ENCODE data around the gene HERC2.
"Not testable (repeated sequence)": the region's sequence is repeated elsewhere in the genome, so short reads cannot be mapped to it uniquely, and the experiment has no call there.

The HERC2 gene, protein sequence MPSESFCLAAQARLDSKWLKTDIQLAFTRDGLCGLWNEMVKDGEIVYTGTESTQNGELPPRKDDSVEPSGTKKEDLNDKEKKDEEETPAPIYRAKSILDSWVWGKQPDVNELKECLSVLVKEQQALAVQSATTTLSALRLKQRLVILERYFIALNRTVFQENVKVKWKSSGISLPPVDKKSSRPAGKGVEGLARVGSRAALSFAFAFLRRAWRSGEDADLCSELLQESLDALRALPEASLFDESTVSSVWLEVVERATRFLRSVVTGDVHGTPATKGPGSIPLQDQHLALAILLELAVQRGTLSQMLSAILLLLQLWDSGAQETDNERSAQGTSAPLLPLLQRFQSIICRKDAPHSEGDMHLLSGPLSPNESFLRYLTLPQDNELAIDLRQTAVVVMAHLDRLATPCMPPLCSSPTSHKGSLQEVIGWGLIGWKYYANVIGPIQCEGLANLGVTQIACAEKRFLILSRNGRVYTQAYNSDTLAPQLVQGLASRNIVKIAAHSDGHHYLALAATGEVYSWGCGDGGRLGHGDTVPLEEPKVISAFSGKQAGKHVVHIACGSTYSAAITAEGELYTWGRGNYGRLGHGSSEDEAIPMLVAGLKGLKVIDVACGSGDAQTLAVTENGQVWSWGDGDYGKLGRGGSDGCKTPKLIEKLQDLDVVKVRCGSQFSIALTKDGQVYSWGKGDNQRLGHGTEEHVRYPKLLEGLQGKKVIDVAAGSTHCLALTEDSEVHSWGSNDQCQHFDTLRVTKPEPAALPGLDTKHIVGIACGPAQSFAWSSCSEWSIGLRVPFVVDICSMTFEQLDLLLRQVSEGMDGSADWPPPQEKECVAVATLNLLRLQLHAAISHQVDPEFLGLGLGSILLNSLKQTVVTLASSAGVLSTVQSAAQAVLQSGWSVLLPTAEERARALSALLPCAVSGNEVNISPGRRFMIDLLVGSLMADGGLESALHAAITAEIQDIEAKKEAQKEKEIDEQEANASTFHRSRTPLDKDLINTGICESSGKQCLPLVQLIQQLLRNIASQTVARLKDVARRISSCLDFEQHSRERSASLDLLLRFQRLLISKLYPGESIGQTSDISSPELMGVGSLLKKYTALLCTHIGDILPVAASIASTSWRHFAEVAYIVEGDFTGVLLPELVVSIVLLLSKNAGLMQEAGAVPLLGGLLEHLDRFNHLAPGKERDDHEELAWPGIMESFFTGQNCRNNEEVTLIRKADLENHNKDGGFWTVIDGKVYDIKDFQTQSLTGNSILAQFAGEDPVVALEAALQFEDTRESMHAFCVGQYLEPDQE (N-terminal part only)

GRCh38 chr15:28322129-28322588, at the start of gene HERC2:
HERC2 (minus strand) TSS chr15:28322179; CDS start chr15:28321433, 746 bp downstream.
- not testable (repeated sequence) for DNase-seq (ENCODE audit: low read depth)

DNA sequence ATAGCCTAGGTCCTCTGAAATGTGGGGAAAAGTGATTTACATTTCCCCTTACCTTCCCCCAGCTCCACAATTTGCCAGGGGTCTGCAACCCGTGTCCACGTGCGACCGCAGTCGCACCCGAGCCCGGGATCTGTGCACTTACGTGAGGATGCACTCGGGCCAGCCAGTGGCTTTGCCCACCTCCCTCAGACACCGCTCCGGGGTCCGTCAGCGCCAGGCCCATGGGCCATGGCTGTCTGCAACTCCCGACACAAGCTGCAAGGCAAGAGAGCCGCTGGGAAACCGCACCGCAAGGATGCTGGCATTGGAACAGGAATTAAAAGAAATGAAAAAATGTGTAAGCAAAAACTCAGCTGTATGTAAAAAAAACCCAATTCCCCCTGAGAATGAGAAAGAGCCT, 43.5 kb upstream of the HERC2 start:
- DNase-seq (ENCODE audit: low read depth), result not testable (repeated sequence)

DNA sequence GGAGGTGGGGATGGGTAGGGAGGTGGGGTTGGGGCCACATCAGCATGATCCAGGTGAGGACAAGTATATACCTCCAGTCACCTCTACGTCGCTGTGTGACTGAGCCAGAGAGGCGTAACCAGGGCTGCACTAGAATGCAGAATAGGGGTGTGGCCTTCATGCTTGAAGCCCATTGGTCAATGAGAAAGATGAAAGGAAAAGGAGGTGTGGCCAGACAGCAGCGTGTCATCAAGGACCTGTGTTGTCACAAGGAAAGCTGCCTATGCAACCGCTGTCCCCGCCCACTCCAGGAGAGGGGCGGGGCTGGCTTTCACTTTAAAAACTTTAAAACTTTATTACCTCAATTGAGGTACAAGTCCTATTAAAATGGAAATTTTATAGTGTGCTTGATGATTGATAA, 36.0 kb upstream of the HERC2 start, which contains the start of gene GOLGA6L24:
Gene GOLGA6L24, minus strand, starts transcription at position 101 of the 400 bp plus-strand sequence. Its CDS starts 61 bp downstream, at position 40.
- not testable (repeated sequence) for DNase-seq (ENCODE audit: low read depth)

- not testable (repeated sequence) for DNase-seq (ENCODE audit: low read depth)
These were observed 461 bp downstream of the HERC2 start for GRCh38 chr15:28321358-28322078.

DNA sequence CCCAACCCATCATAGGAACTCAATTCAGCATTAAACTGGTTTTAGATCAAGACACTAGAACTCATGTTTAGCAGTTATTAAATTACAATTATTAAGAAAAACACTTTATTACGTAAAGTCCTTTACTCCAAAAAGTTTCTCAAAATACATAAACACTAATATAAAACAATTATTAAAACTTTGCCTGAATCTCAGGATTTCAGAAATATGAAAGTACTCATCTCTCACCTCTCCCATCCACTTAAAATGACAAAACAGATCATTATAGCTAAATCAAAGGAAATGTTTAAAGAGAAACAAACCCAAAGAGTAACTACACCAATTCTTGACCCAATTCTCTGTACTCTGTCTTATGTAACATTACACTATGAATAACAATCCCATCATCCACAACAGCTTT, 2.3 kb downstream of the HERC2 start:
- DNase-seq (ENCODE audit: low read depth), result not testable (repeated sequence)

GRCh38 chr15:28318828-28319227, 3.2 kb downstream of the HERC2 start:
- DNase-seq (ENCODE audit: low read depth), result not testable (repeated sequence)

DNA sequence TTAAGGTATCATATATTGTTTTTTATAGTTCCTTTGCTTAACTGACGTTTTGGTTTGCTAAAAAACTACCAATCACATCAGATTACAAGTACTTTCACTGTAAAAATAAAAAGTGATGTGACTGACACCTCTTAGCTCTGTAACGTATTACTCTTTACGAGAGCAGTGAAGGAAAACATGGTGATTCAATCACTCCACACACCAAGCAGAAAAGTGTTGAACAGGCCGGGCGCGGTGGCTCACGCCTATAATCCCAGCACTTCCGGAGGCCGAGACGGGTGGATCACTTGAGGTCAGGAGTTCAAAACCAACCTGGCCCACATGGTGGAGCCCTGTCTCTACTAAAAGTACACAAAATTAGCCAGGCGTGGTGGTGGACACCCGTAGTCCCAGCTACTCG, 3.9 kb downstream of the HERC2 start:
- not testable (repeated sequence) for DNase-seq (ENCODE audit: low read depth)

DNA sequence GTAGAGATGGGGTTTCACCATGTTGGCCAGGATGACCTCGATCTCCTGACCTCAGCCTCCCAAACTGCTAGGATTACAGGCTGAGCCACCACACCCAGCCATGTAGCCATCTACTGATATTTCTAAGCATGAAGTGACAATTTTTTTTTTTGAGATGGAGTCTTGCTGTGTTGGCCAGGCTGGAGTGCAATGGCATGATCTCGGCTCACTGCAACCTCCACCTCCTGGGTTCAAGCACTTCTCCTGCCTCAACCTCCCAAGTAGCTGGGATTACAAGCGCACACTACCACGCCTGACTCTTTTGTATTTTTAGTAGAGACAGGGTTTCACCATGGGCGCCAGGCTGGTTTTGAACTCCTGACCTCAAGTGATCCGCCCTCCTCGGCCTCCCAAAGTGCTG, 5.0 kb downstream of the HERC2 start:
- not testable (repeated sequence) for DNase-seq (ENCODE audit: low read depth)

DNA sequence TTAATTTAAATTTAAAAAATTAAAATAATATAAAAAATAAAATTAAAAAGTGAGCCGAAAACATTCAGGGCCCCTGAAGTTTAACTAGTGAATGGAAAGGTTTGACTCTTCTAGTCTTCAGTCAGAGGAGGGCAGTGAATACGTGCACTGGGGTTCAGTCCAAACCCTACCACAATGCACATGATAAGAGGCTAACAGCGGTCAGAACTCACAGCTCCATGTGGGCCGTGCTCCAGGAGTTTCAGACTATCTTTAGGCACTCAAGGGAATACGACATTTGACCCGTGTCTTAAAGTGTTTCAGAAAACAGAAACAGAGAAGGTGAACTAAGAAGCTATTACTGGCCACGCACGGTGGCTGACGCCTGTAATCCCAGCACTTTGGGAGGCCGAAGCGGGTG, 11.5 kb downstream of the HERC2 start:
- DNase-seq (ENCODE audit: low read depth), result not testable (repeated sequence)

DNA sequence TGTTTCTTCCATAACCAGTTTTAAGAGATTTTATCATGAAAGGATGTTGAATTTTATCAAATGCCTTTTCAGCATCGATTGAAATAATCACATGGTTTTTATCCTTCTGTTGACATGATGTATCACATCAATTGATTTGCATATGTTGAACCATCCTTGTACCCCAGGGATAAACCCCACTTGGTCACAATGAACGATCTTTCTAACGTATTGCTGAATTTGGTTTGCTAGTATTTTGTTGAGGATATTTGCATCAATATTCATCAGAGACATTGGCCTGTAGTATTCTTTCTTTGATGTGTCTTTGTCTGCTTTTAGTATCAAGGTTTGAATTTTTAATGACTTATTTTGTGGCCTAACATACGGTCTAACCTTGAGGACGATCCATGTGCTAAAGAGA, 13.3 kb downstream of the HERC2 start:
- not testable (repeated sequence) for DNase-seq (ENCODE audit: low read depth)

DNA sequence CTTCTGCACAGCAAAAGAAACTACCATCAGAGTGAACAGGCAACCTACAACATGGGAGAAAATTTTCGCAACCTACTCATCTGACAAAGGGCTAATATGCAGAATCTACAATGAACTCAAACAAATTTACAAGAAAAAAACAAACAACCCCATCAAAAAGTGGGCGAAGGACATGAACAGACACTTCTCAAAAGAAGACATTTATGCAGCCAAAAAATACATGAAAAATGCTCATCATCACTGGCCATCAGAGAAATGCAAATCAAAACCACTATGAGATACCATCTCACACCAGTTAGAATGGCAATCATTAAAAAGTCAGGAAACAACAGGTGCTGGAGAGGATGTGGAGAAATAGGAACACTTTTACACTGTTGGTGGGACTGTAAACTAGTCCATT, 16.3 kb downstream of the HERC2 start:
- DNase-seq (ENCODE audit: low read depth), result not testable (repeated sequence)

GRCh38 chr15:28297434-28297833, 24.5 kb downstream of the HERC2 start:
- not testable (repeated sequence) for DNase-seq (ENCODE audit: low read depth)

DNA sequence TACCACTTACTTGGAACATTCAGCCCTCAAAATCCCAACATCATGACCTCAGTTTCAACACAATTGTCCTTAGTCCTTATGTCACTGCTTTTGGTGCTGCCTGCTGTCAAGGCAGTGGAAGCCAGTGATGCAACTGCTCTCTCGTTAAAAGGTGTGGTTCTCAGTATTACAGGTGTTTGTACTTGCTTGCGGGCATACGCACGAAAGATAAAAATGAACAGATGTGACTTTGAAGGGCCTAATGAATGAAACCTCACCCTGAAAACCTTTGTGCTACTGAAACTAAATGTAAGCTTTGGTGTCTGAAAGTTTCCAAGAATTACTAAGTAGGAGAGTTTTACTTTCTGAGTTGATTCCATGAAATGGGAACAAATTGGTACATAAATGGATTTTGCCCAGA, 25.2 kb downstream of the HERC2 start:
- not testable (repeated sequence) for DNase-seq (ENCODE audit: low read depth)

- peak; percentile 18 for DNase-seq (ENCODE audit: low read depth)
These were observed 26.9 kb downstream of the HERC2 start for GRCh38 chr15:28295009-28295563.

DNA sequence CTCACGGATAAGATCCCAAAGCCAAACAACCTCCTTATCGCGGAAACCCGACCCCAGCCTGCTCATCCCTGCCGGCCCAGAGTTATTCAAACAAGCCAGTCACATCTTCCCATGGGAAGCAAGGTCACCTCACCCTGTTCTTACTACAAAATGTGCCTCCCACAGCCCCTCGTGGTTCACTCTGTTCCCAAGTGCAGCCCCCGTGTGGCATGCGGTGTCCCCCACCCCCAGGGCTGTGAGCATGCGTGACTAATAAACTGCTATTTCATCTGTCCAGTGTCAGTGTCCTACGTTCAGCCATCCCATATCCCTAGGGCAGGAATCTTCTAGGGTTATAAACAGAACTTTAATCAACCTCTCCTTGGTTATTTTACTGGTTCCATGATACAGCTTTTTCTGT, 27.4 kb downstream of the HERC2 start:
- DNase-seq (ENCODE audit: low read depth), result peak; percentile 46

DNA sequence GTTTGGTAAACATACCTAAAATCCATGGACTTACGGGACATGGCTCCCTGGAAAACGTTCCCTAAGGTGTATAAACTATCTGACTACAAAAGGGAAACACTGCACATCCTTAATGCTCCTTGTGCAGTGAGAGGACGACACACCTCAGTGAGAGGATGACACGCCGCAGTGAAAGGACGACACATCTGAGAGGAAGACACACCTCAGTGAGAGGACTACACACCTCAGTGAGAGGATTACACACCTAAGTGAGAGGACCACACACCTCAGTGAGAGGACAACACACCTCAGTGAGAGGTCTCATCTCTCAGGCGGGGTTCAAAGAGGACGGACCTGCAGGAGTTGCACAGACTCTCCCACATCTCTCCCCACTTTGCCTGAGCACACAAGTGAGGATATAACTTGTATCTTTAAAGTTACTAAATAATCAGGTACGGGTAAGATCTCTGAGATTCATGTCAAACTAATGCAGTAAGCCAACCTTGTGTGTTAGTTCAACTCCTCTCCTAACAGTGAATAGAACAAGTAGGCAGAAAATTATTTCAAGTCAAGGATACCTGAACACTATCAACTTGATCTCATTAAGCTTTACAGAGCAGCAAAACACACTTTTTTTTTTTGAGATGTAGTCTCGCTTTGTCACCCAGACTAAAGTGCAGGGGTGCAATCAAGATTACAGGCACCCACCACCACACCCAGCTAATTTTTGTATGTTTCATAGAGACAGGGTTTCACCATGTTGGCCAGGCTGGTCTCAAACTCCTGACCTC, 32.1 kb downstream of the HERC2 start:
- no peak for DNase-seq (ENCODE audit: low read depth)

GRCh38 chr15:28288830-28289693, 32.9 kb downstream of the HERC2 start:
- DNase-seq (ENCODE audit: low read depth), result not testable (repeated sequence)

- DNase-seq (ENCODE audit: low read depth), result not testable (repeated sequence)
These were observed 35.3 kb downstream of the HERC2 start for GRCh38 chr15:28286659-28287058.

DNA sequence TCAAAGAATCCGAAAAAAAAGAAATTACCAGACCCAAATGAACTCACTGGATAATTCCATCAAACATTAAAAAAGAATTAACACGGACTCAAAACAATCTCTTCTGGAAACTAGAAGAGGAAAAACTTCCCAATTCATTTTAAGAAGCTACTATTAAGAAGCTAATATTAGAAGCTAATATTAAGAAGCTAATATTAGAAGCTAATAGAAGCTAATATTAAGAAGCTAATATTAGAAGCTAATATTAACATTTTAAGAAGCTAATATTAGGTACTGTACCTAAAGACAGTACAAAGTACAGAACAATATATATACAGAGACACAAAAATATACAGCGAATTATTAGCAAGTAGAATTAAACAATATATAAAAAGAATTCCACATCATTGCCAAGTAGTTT, 35.9 kb downstream of the HERC2 start:
- DNase-seq (ENCODE audit: low read depth), result no peak

Measured in amniotic epithelial cell (primary cell).